Dedifferentiated amniotic fluid mesenchymal stem cell (primary cell): ENCODE measurements around the gene TSSK2.
A peak's percentile ranks its signal among the peaks of the same experiment; 100 is the strongest.

ENCODE experiments used
- DNase-seq: peaks from one replicate; pipeline ENCODE4 v3.0.0-alpha.2; 2016; ENCODE audit errors: extremely low spot score

Gene TSSK2

GRCh38 chr22:19106886-19107729 lies 24.0 kb upstream of the TSSK2 start:
- DNase-seq, result no peak

DNA sequence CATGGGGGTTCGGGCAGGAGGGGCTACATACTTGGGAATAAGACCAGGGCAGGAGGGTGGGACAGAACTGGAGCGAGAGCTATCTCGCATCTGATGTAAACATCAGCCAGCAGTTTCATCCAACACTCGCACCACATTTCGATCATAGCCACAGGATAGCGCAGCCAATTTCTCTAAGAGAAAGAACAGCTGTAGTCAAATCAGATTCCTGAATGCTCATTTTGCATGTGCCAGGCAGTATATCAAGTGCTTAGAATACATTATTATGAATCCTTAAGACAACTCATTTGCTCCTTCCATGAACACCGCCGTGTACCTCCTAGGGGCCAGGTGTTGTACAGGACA lies 23.4 kb upstream of the TSSK2 start:
- no peak for DNase-seq

DNA sequence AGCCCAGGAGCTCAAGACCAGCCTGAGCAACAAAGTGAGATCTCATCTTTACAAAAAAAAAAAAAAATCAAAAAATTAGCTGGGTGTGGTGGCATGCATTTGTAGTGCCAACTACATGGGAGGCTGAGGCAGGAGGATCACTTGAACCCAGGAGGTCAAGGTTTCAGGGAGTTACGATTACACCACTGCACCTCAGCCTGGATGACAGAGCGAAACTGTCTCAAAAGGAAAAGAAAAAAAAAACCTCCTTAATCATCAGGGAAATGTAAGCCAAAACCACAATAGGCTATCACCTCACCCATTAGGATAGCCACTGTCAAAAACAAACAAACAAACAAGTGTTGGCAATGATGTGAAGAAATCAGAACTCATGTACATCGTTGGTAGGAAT lies 22.3 kb upstream of the TSSK2 start:
- DNase-seq, result no peak

DNA sequence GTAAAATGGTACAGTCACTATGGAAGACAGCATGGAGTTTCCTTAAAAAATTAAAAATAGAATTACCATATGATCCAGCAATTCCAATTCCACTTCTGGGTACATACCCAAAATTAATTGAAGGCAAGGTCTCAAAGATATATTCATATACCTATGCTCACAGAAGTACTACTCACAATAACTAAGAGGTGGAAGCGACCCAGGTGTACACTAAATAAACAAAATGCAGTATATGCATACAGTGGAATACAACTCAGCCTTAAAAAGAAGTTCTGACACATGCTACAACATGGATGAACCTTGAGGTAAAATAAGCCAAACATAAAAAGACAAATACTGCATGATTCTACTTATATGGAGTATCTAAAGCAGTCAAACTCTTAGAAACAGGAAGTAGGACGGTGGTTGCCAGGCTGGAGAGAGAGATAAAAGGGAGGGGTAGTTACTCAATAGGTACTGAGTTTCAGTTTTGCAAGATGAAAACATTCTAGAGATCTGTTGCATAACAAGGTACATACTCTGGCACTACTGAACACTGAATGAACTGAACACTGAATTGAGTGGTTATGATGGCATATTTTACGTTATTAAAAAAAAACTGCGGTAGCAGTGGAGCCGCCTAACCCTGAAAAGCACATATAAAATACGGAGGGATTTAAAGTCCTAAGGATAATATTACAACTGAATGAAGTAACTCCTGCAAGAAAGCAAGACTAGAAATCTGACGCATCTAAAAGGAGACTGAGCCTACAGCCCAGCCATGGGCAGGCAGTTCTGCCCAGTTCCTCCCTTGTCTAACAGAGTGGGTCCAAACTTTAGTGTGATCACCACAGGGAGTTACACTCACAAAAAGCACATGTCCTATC lies 21.7 kb upstream of the TSSK2 start:
- no peak for DNase-seq

DNA sequence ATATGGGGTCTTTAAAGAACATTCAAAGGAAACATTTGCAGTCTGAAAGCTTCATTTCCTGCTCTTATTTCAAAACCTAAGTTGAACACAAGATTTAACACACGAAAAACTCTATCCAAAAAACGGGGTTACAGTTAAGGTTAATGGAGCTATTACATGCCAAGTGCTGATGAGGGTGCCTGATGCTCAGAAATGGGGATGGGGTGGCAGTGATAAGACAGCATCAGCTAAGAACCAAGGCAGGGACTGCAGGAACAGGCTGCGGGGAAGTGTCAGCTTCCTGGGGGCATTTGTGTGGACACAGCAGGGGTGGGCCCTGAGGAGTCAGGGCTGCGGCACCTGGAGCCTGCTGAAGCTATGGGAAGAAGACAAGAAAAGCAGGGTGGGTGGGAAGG lies 21.0 kb upstream of the TSSK2 start:
- DNase-seq, result no peak

DNA sequence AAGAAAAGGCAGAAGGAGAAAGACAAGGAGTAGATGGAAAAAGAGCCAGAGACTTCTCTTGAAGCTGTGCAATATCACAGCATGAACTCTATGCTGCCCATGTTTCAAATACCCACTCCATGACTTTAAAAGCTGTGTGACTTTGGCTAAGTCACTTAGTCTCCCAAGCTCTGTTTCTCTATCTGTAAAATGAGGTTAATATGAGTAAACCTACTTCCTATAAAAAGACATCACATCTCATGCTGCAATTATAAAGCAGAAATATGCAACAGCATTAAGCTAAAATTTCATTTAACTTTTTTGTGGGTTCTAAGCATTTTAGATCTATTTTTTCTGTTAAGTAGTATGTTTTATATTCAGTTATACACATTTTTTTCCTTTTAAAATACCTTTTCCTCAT lies 20.5 kb upstream of the TSSK2 start:
- DNase-seq, result no peak

GRCh38 chr22:19111140-19111539 lies 20.0 kb upstream of the TSSK2 start:
- no peak for DNase-seq

DNA sequence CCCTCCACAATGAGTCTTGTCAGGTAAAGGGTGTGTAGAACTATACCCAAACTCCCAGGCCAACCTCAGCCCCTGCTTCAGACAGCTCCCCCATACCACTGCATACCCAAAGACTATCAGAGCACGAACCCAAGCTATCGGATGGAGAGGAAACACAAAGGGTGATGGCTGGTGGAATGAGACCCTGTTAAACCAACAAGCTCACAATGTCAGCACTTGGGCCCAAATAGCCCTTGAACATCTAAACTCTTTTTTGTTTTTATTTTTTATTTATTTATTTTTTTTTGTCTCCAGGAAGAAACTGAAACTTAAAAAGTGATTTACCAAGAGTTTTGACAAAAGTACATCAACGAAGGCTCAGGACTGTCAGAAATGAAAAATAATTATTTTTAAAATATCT lies 19.5 kb upstream of the TSSK2 start:
- no peak for DNase-seq

GRCh38 chr22:19113429-19113828 lies 17.7 kb upstream of the TSSK2 start:
- DNase-seq, result no peak

GRCh38 chr22:19114984-19115552 lies 16.0 kb upstream of the TSSK2 start:
- no peak for DNase-seq

- no peak for DNase-seq
Observed at GRCh38 chr22:19115628-19116027, 15.5 kb upstream of the TSSK2 start.

- no peak for DNase-seq
Observed at GRCh38 chr22:19117111-19117512, 14.0 kb upstream of the TSSK2 start.

DNA sequence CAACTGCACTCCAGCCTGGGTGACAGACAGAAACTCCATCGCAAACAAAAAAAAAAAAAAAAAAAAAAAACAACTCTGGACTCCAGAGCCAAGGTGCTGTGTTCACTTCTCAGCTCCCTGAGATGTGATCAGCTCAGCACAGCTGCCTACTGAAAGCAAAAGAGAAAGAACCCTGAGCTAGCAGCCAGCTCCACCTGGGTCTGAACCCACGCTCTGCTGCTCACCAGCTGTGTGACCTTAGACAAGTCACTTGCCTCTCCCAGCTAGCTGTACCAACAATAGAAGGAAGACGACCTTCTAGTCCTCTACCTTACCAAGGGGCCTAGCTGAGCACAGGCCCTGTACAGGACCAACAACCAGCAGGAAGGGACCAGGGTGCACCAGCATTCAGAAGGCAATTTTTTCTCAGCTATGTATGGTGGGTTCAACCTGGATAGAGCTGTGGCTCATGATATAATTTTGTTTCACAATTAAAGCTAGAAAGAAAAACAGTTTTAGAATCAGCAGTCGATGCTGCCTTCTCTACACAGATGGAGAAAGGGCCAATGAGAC lies 12.7 kb upstream of the TSSK2 start:
- DNase-seq, result no peak

- no peak for DNase-seq
Observed at GRCh38 chr22:19119949-19120348, 11.2 kb upstream of the TSSK2 start.

- no peak for DNase-seq
Observed at GRCh38 chr22:19120829-19121630, 10.1 kb upstream of the TSSK2 start.

DNA sequence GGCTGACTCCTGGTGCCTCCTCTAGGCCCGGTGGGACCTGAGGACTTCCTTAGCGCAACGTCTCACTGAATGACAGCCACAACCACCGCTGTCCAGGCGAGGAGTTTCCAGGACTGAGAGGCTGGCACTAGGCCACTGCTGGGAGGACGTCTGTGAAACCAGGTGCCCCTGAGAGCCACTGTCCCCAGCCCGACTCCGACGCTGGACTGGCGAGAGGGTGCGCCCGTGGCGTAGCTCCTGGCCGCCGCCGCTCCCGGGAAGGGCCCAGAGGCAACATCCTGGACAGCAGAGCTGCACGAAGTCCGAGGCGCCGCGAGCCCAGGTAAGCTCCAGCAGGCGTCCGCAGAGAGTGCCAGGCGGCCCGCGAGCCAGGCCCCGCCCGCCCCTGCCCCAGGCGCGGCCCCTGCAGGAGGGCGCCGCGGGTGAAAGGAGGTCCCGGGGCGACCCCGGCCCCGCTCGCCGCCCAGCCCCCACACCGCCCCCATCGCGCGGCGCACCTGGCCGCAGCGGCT lies 9.4 kb upstream of the TSSK2 start:
- DNase-seq, result no peak

- peak; percentile 94 for DNase-seq
Observed at GRCh38 chr22:19122143-19122751, 8.9 kb upstream of the TSSK2 start, which contains the start of gene DGCR2. Gene DGCR2, minus strand, starts transcription at chr22:19122412. Its CDS starts 206 bp downstream, at chr22:19122206.

DNA sequence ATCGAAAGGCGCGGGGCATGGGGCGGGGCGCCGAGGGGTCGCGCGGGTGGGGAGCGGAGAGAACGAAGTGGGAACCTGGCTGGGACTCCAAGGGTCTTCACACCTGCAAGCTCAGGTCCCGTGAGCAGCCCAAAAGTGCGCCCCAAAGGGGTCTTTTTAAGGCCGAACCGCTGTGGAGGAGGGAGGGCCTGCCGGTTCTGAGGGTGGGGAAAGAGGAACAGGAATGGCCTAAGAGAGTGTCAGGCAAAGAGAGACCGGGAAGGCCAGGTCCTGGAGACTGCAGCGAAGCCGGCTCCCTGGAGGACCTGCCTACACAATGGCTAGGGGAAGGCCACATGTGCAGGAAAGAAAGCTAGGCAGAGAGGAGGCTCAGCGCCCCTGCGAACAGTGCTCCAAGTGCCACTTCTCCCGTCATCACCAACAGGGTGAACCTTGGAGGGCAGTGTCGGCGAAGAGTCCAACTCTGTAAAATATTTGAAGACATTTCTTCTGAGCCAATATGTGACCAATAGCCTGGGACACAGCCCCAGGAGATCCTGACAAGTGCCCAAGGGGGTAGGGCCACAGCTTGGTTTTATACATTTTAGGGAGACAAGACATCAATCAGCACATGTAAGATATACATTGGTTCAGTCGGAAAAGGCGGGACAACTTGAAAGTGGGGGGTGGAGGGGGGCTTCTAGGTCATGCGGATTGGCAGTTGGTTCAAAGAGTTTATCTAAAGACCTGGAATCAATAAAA lies 8.2 kb upstream of the TSSK2 start:
- no peak for DNase-seq

DNA sequence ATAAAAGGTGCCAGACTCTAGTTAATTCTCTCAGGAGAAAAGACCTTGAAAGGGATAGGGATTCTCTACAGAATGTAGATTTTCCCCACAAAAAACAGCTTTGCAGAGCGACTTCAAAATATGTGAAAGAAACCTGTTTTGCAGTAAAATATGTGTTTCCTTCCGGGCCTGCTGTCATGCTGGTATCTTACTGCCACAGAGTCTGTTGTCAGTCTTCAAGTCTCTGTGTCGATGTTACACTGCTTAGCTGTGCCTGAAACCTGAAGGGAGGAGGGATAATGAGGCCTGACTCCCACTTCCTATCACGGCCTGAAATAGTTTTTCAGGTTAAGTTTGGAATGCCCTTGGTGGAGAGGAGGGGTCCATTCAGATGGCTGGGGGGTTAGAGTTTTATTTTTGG lies 7.2 kb upstream of the TSSK2 start:
- no peak for DNase-seq

GRCh38 chr22:19124377-19124776 lies 6.7 kb upstream of the TSSK2 start:
- DNase-seq, result no peak
